Measurements from ENCODE around the gene NRXN3. TPM values are rescaled to one million over a fixed set of nuclear protein-coding genes. Genes with fewer than 3 reads are reported as not detected.

Gene NRXN3
- total RNA-seq, 2 experiments from 2014 or later, result not detected

- TF ChIP-seq CTCF (conservative IDR thresholded peaks at IDR 0.05; ENCODE audit: low read length) (no peak), EZH2phosphoT487 (IDR thresholded peaks at IDR 0.05; ENCODE audit: borderline replicate concordance, low read depth, low read length) (no peak)
- intact Hi-C loops (cut with micrococcal nuclease; ENCODE audit: unreplicated experiment), result no loop called here
These were observed 1009.8 kb downstream of the NRXN3 start for GRCh38 chr14:79179985-79180384.

GRCh38 chr14:79180656-79181055 lies 1010.5 kb downstream of the NRXN3 start:
- Histone ChIP-seq H3K36me3 (ENCODE audit: insufficient read depth, low read length) (no peaks in the 10 kb centered on the region), H3K9me2 (ENCODE audit: insufficient read depth, low read length) (no peaks in the 10 kb centered on the region), H3K27ac (ENCODE audit: low read depth, low read length, poor library complexity, severe bottlenecking) (no peak overlapping the region), H3K4me1 (ENCODE audit: insufficient read depth, low read length, poor library complexity, severe bottlenecking) (no peaks in the 10 kb centered on the region), H3K4me2 (ENCODE audit: low read length) (no peak overlapping the region), H2AFZ (ENCODE audit: low read length) (no peak overlapping the region), H4K20me1 (ENCODE audit: insufficient read depth, low read length) (no peaks in the 10 kb centered on the region), H3K4me3 (ENCODE audit: low read depth, low read length, poor library complexity, severe bottlenecking) (no peak overlapping the region), H3K9me3 (ENCODE audit: low read length) (no peaks in the 10 kb centered on the region), H3K79me2 (ENCODE audit: insufficient read depth, low read depth, low read length) (no peaks in the 10 kb centered on the region)
- ChIA-PET POLR2A (no interaction called here), CTCF (ENCODE audit: unreplicated experiment) (no interaction called here)
- intact Hi-C loops (cut with micrococcal nuclease; ENCODE audit: unreplicated experiment), result no loop called here
- no peak for DNase-seq (ENCODE audit: low spot score)
- no TSS peak for BruUV-seq (replicated peaks)
- TF ChIP-seq CTCF (conservative IDR thresholded peaks at IDR 0.05; ENCODE audit: low read length), result no peak

More at GRCh38 chr14:79179985-79180384, 1009.8 kb downstream of the NRXN3 start:
- Histone ChIP-seq H2AFZ (ENCODE audit: low read length) (no peak overlapping the region), H4K20me1 (ENCODE audit: insufficient read depth, low read length) (no peaks in the 10 kb centered on the region), H3K9me3 (ENCODE audit: low read length) (no peaks in the 10 kb centered on the region), H3K36me3 (ENCODE audit: insufficient read depth, low read length) (no peaks in the 10 kb centered on the region), H3K79me2 (ENCODE audit: insufficient read depth, low read depth, low read length) (no peaks in the 10 kb centered on the region), H3K9me2 (ENCODE audit: insufficient read depth, low read length) (no peaks in the 10 kb centered on the region), H3K27ac (ENCODE audit: low read depth, low read length, poor library complexity, severe bottlenecking) (no peak overlapping the region), H3K4me3 (ENCODE audit: low read depth, low read length, poor library complexity, severe bottlenecking) (no peak overlapping the region), H3K4me2 (ENCODE audit: low read length) (no peak overlapping the region), H3K4me1 (ENCODE audit: insufficient read depth, low read length, poor library complexity, severe bottlenecking) (no peaks in the 10 kb centered on the region)
- ChIA-PET POLR2A (interaction anchor here (0.5 kb wide), 1 partner anchor 21 kb away, joined by 5 read pairs; no protein-coding TSS in a partner anchor), CTCF (ENCODE audit: unreplicated experiment) (no interaction called here)
- DNase-seq (ENCODE audit: low spot score), result no peak
- no TSS peak for BruUV-seq (replicated peaks)

GRCh38 chr14:79186523-79186922 lies 1016.4 kb downstream of the NRXN3 start:
- no peak overlapping the region for H2AFZ ChIP-seq (ENCODE audit: low read length)
- DNase-seq (ENCODE audit: low spot score), result no peak
- intact Hi-C loops (cut with micrococcal nuclease; ENCODE audit: unreplicated experiment), result no loop called here
- H3K4me3 ChIP-seq (ENCODE audit: low read depth, low read length, poor library complexity, severe bottlenecking), result no peak overlapping the region
- no peaks in the 10 kb centered on the region for H4K20me1 ChIP-seq (ENCODE audit: insufficient read depth, low read length)
- TF ChIP-seq EZH2phosphoT487 (IDR thresholded peaks at IDR 0.05; ENCODE audit: borderline replicate concordance, low read depth, low read length), result no peak
- no peak overlapping the region for H3K27ac ChIP-seq (ENCODE audit: low read depth, low read length, poor library complexity, severe bottlenecking)
- ChIA-PET POLR2A (no interaction called here), CTCF (ENCODE audit: unreplicated experiment) (no interaction called here)
- no peaks in the 10 kb centered on the region for H3K36me3 ChIP-seq (ENCODE audit: insufficient read depth, low read length)
- H3K79me2 ChIP-seq (ENCODE audit: insufficient read depth, low read depth, low read length), result no peaks in the 10 kb centered on the region
- H3K9me3 ChIP-seq (ENCODE audit: low read length), result no peaks in the 10 kb centered on the region
- H3K4me2 ChIP-seq (ENCODE audit: low read length), result no peak overlapping the region
- no peaks in the 10 kb centered on the region for H3K4me1 ChIP-seq (ENCODE audit: insufficient read depth, low read length, poor library complexity, severe bottlenecking)
- no peaks in the 10 kb centered on the region for H3K9me2 ChIP-seq (ENCODE audit: insufficient read depth, low read length)
- no TSS peak for BruUV-seq (replicated peaks)
